Activated CD8-positive, alpha-beta T cell treated with anti-CD3 and anti-CD28 coated beads for 36 hours (primary cell): ENCODE measurements around the gene LGI4. TPM values are rescaled to one million over a fixed set of nuclear protein-coding genes. Genes with fewer than 3 reads are reported as not detected.

Experiments
- ATAC-seq: fragments of 200-7000 bp; cut with Tn5 transposase; one replicate; pipeline ENCODE4 v1.10.0; 2021; ENCODE audit warnings: mild to moderate bottlenecking, moderate library complexity
- CTCF ChIA-PET: fragments of 350-600 bp; sonication (Branson Sonifier 250); formaldehyde crosslinking; loops from one replicate; lab custom pipeline; 2021; ENCODE audit warnings: antibody characterized with exemption; lab: Charles Lee
- POLR2A ChIA-PET: fragments of 350-600 bp; sonication (Branson Sonifier 250); formaldehyde crosslinking; loops from one replicate; lab custom pipeline; 2021; ENCODE audit warnings: antibody characterized with exemption; lab: Charles Lee
- DNase-seq: peaks from one replicate; pipeline ENCODE4 v3.0.0-alpha.2; 2020
- H3K27ac Mint-ChIP-seq: one replicate; pipeline ENCODE4 v1.8.0; 2021; ENCODE audit warnings: mild to moderate bottlenecking, mixed read lengths
- H3K27me3 Mint-ChIP-seq: one replicate; pipeline ENCODE4 v1.8.0; 2021; ENCODE audit warnings: mixed read lengths
- H3K36me3 Mint-ChIP-seq: one replicate; pipeline ENCODE4 v1.8.0; 2021; ENCODE audit warnings: low read depth, mixed read lengths
- H3K4me1 Mint-ChIP-seq: one replicate; pipeline ENCODE4 v1.8.0; 2021; ENCODE audit warnings: low read depth, mixed read lengths
- H3K4me3 Mint-ChIP-seq: one replicate; pipeline ENCODE4 v1.8.0; 2021; ENCODE audit warnings: mild to moderate bottlenecking, moderate library complexity, mixed read lengths
- H3K9me3 Mint-ChIP-seq: one replicate; pipeline ENCODE4 v1.8.0; 2021; ENCODE audit warnings: mixed read lengths
- CTCF ChIP-seq: fragments of 200-600 bp; IDR thresholded peaks from one replicate; pipeline ENCODE4 v1.8.0; 2022; ENCODE audit warnings: antibody characterized with exemption, mild to moderate bottlenecking
- intact Hi-C: fragments of 100-400 bp; cut with micrococcal nuclease; formaldehyde crosslinking; loops from one replicate; pipeline ENCODE4 v1.10.0; 2022
- total RNA-seq, 2 experiments: library from RNA; stranded (reverse); gene quantifications; one replicate each; pipeline ENCODE4 v1.2.3, GENCODE V29; 2021

Gene LGI4
- total RNA-seq, 2 experiments from 2014 or later = 0.25 to 0.27 TPM

- peaks cover 36% of the 10 kb centered on the region for H3K4me1 Mint-ChIP-seq
- no peak for DNase-seq
- no peaks in the 10 kb centered on the region for H3K36me3 Mint-ChIP-seq
- TF ChIP-seq CTCF = no peak
- ATAC-seq = no peak
- no peak overlapping the region for H3K27ac Mint-ChIP-seq
- ChIA-PET POLR2A (no interaction called here), CTCF (interaction anchor here (1.0 to 3.9 kb wide), 9 partner anchors 14 to 301 kb away, joined by 3 to 57 read pairs (median 7); partner anchors contain the start of gene FXYD5)
- no peaks in the 10 kb centered on the region for H3K9me3 Mint-ChIP-seq
- peaks cover 7% of the 10 kb centered on the region for H3K27me3 Mint-ChIP-seq
- no peak overlapping the region for H3K4me3 Mint-ChIP-seq
- intact Hi-C loops = loop anchor here (5.0 to 10.0 kb wide), 2 partner anchors 72 to 124 kb away; partner anchors contain the start of gene USF2
Observed at GRCh38 chr19:35140207-35140961, 5.5 kb upstream of the LGI4 start.

GRCh38 chr19:35138305-35138892 lies 3.5 kb upstream of the LGI4 start, which contains the start of gene FXYD1:
FXYD1 (plus strand) TSS chr19:35138824; CDS start chr19:35140080, 1,256 bp downstream.
- POLR2A ChIA-PET = no interaction called here
- TF ChIP-seq CTCF = no peak
- Mint-ChIP-seq H3K4me3 (no peak within 1 kb of the TSS), H3K4me1 (peaks cover 25% of the 10 kb centered on the region), H3K27ac (no peak within 1 kb of the TSS), H3K9me3 (no peaks in the 10 kb centered on the region), H3K27me3 (peaks cover 4% of the 10 kb centered on the region), H3K36me3 (no peaks in the 10 kb centered on the region)
- DNase-seq (no peak), ATAC-seq (no peak)
- intact Hi-C loops = no loop called here
- CTCF ChIA-PET = no interaction called here

- no peaks in the 10 kb centered on the region for H3K9me3 Mint-ChIP-seq
- peaks cover 17% of the 10 kb centered on the region for H3K4me1 Mint-ChIP-seq
- ATAC-seq (no peak), DNase-seq (no peak)
- H3K36me3 Mint-ChIP-seq = no peaks in the 10 kb centered on the region
- no peak overlapping the region for H3K4me3 Mint-ChIP-seq
- H3K27ac Mint-ChIP-seq = no peak overlapping the region
- intact Hi-C loops = no loop called here
- H3K27me3 Mint-ChIP-seq = peaks cover 3% of the 10 kb centered on the region
- no peak for TF ChIP-seq CTCF
- POLR2A ChIA-PET = interaction anchor here (0.7 to 1.0 kb wide), 2 partner anchors 9 to 69 kb away, joined by 3 read pairs; no protein-coding TSS in a partner anchor
- CTCF ChIA-PET = interaction anchor here (0.7 to 3.7 kb wide), 11 partner anchors 12 to 93 kb away, joined by 3 to 42 read pairs (median 3); partner anchors contain the start of gene FXYD5
Observed at GRCh38 chr19:35136977-35137702, 2.3 kb upstream of the LGI4 start.

- Mint-ChIP-seq H3K27me3 (no peaks in the 10 kb centered on the region), H3K9me3 (no peaks in the 10 kb centered on the region), H3K4me3 (no peak overlapping the region), H3K36me3 (no peaks in the 10 kb centered on the region), H3K27ac (no peak overlapping the region), H3K4me1 (peaks cover 8% of the 10 kb centered on the region)
- ChIA-PET CTCF (interaction anchor here (0.7 to 3.7 kb wide), 22 partner anchors 9 to 106 kb away, joined by 3 to 42 read pairs (median 4); partner anchors contain the start of gene FXYD5), POLR2A (interaction anchor here (0.6 to 1.1 kb wide), 3 partner anchors 10 to 101 kb away, joined by 3 to 4 read pairs (median 3); no protein-coding TSS in a partner anchor)
- DNase-seq (no peak), ATAC-seq (no peak)
- intact Hi-C loops = no loop called here
- no peak for TF ChIP-seq CTCF
Observed at GRCh38 chr19:35136231-35136630, 1.4 kb upstream of the LGI4 start.
